Fibroblast of lung (primary cell): ENCODE measurements around the gene ABHD16A. TPM values are rescaled to one million over a fixed set of nuclear protein-coding genes. Genes with fewer than 3 reads are reported as not detected.

Experiments
- DNase-seq, 2 donors: peaks; one replicate each; pipeline versions ENCODE4 v3.0.0 to v3.0.0-alpha.2; 2010; ENCODE audit warnings: low read depth in 2 of 2
- H2AFZ ChIP-seq: 2 replicates; pipeline ENCODE4 v1.5.1; 2012; ENCODE audit warnings: low read length, control low read depth, inconsistent platforms
- H3K27ac ChIP-seq: 2 replicates; pipeline ENCODE4 v1.5.1; 2011; ENCODE audit warnings: low read length, control low read depth; ENCODE audit not compliant: insufficient read depth
- H3K27me3 ChIP-seq: 2 replicates; pipeline ENCODE4 v1.5.1; 2011; ENCODE audit warnings: mild to moderate bottlenecking, low read length; ENCODE audit not compliant: control insufficient read depth, insufficient read depth
- H3K36me3 ChIP-seq: 2 replicates; pipeline ENCODE4 v1.5.1; 2011; ENCODE audit warnings: low read length; ENCODE audit not compliant: control insufficient read depth, insufficient read depth
- H3K4me1 ChIP-seq: 2 replicates; pipeline ENCODE4 v1.5.1; 2011; ENCODE audit warnings: low read length; ENCODE audit not compliant: control insufficient read depth, insufficient read depth; ENCODE audit errors: extremely low read depth
- H3K4me2 ChIP-seq: 2 replicates; pipeline ENCODE4 v1.5.1; 2011; ENCODE audit warnings: low read length, control low read depth; ENCODE audit not compliant: insufficient read depth; ENCODE audit errors: extremely low read depth
- H3K4me3 ChIP-seq, 4 experiments: fragments of 200-600 bp in 1 of 4; sonication (generic) in 1 of 4; replicated peaks in 1 of 4; 2 replicates each; pipeline ENCODE4 v1.5.1; 2011 to 2016; ENCODE audit warnings: low read length in 4 of 4, low read depth in 3 of 4, mild to moderate bottlenecking in 3 of 4, control low read depth in 2 of 4, inconsistent platforms in 1 of 4, mixed read lengths in 1 of 4; ENCODE audit not compliant: insufficient read depth in 1 of 4; ENCODE audit errors: control extremely low read depth in 1 of 4
- H3K79me2 ChIP-seq: 2 replicates; pipeline ENCODE4 v1.5.1; 2012; ENCODE audit warnings: mild to moderate bottlenecking, low read length, inconsistent platforms; ENCODE audit not compliant: control insufficient read depth, insufficient read depth
- H3K9ac ChIP-seq: 2 replicates; pipeline ENCODE4 v1.5.1; 2011; ENCODE audit warnings: mild to moderate bottlenecking, low read length, control low read depth; ENCODE audit not compliant: insufficient read depth
- H3K9me3 ChIP-seq: 2 replicates; pipeline ENCODE4 v1.5.1; 2012; ENCODE audit warnings: low read depth, low read length; ENCODE audit not compliant: control insufficient read depth, insufficient read depth
- H4K20me1 ChIP-seq: 2 replicates; pipeline ENCODE4 v1.5.1; 2011; ENCODE audit warnings: low read length; ENCODE audit not compliant: control insufficient read depth, insufficient read depth; ENCODE audit errors: extremely low read depth
- EZH2 ChIP-seq: IDR thresholded peaks from 2 replicates; pipeline ENCODE4 v1.5.1; 2012; ENCODE audit warnings: low read length, control low read depth, mild to moderate bottlenecking; ENCODE audit errors: missing control alignments
- polyA plus RNA-seq, 2 donors: library from polyadenylated mRNA; depleted of rRNA in 1 of 2; stranded (reverse) in 1 of 2; unstranded in 1 of 2; fragments of >200 nt; gene quantifications; 2 replicates each; pipeline ENCODE4 v1.2.1, GENCODE V29; 2011 to 2012; ENCODE audit warnings: missing spikeins in 1 of 2
- total RNA-seq: library from RNA; depleted of rRNA; stranded (reverse); fragments of >200 nt; gene quantifications from 2 replicates; pipeline ENCODE4 v1.2.1, GENCODE V29; 2014
- TF ChIP-seq, protein P1 (sequence below), 2 donors: IDR thresholded peaks in 1 of 2; conservative IDR thresholded peaks in 1 of 2; 1 replicate in 1 of 2; 2 replicates in 1 of 2; pipeline ENCODE4 v1.5.1; 2011 to 2012; ENCODE audit warnings: low read length in 2 of 2, control low read depth in 1 of 2, inconsistent platforms in 1 of 2, low read depth in 1 of 2, mild to moderate bottlenecking in 1 of 2

Gene ABHD16A
- total and polyA plus RNA-seq, 2 donors (not counting 1 experiment from before 2014, with no cell fraction given): 25.1 to 72.0 TPM

DNA sequence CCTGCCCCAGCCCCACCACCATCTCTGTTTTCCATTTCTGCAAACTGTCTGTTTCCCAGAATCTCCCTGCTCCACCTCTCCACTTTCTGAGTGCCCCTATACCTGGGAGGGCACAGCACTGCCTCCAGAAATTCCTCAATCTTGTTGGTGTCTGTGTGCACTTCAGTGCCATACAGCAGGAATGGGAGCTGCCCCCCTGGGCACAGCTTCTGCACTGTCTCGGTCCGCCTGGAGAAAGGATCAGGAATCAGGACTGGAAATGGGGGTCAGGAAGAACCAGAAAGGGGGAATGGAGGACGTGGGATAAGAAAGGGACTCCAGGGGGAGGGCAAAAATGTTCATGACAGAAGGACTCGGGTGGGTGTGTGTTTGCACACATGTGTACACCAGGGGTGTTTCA, 30.6 kb upstream of the ABHD16A start:
- Histone ChIP-seq H3K9ac (no peak overlapping the region), H3K27ac (peak overlapping the region; percentile 88), H3K79me2 (peaks cover 50% of the 10 kb centered on the region), H3K27me3 (no peaks in the 10 kb centered on the region), H3K4me3 (peak overlapping the region; percentile 8 to 99 (median 94)), H3K36me3 (peaks cover 24% of the 10 kb centered on the region), H3K9me3 (no peaks in the 10 kb centered on the region), H2AFZ (no peak overlapping the region), H3K4me2 (peak overlapping the region; percentile 97), H3K4me1 (peaks cover 33% of the 10 kb centered on the region), H4K20me1 (no peaks in the 10 kb centered on the region)
- DNase-seq: no peak
- no peak for TF ChIP-seq EZH2
- TF ChIP-seq, protein P1, sequence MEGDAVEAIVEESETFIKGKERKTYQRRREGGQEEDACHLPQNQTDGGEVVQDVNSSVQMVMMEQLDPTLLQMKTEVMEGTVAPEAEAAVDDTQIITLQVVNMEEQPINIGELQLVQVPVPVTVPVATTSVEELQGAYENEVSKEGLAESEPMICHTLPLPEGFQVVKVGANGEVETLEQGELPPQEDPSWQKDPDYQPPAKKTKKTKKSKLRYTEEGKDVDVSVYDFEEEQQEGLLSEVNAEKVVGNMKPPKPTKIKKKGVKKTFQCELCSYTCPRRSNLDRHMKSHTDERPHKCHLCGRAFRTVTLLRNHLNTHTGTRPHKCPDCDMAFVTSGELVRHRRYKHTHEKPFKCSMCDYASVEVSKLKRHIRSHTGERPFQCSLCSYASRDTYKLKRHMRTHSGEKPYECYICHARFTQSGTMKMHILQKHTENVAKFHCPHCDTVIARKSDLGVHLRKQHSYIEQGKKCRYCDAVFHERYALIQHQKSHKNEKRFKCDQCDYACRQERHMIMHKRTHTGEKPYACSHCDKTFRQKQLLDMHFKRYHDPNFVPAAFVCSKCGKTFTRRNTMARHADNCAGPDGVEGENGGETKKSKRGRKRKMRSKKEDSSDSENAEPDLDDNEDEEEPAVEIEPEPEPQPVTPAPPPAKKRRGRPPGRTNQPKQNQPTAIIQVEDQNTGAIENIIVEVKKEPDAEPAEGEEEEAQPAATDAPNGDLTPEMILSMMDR (conservative IDR thresholded peaks at IDR 0.05 in 1 of 2, IDR thresholded peaks at IDR 0.05 in 1 of 2; ENCODE audit: low read depth in 1 of 2, low read length in 2 of 2): no peak

DNA sequence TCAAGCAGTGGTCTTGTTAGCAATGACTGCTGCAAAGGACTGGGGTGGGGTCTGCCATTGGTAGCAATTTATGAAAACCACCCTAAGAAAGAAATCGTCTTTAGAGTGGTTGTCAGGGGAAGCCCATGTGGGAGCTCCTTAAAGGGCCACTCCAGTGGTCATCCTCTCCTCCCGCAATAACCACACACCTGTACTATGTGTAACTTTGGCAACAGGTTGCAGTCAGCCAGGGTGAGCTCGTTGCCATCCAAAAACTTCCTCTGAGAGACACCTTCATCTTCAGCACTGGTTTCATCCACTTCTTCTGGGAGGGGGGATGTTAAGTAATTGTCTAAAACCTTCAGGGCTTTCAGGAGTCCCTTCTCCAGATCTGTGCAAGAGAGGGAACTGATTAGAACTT, 28.9 kb upstream of the ABHD16A start:
- no peaks in the 10 kb centered on the region for H3K9me3 ChIP-seq
- H3K36me3 ChIP-seq: peaks cover 30% of the 10 kb centered on the region
- no peaks in the 10 kb centered on the region for H3K27me3 ChIP-seq
- H3K27ac ChIP-seq: no peak overlapping the region
- no peak overlapping the region for H3K4me2 ChIP-seq
- H3K79me2 ChIP-seq: peaks cover 51% of the 10 kb centered on the region
- no peak overlapping the region for H2AFZ ChIP-seq
- no peaks in the 10 kb centered on the region for H4K20me1 ChIP-seq
- TF ChIP-seq, protein P1 (conservative IDR thresholded peaks at IDR 0.05 in 1 of 2, IDR thresholded peaks at IDR 0.05 in 1 of 2; ENCODE audit: low read depth in 1 of 2, low read length in 2 of 2): no peak
- TF ChIP-seq EZH2: no peak
- no peak overlapping the region for H3K9ac ChIP-seq
- no peak overlapping the region for H3K4me3 ChIP-seq
- DNase-seq: no peak
- H3K4me1 ChIP-seq: peaks cover 23% of the 10 kb centered on the region

GRCh38 chr6:31730631-31731086, 27.5 kb upstream of the ABHD16A start:
- no peaks in the 10 kb centered on the region for H3K9me3 ChIP-seq
- DNase-seq: no peak
- H3K9ac ChIP-seq: no peak overlapping the region
- H3K4me2 ChIP-seq: peak overlapping the region; percentile 99
- no peaks in the 10 kb centered on the region for H4K20me1 ChIP-seq
- peaks cover 19% of the 10 kb centered on the region for H3K4me1 ChIP-seq
- peak overlapping the region in 3 of 4 experiments; percentile 19 to 96 (median 68) for H3K4me3 ChIP-seq
- H3K27ac ChIP-seq: peak overlapping the region; percentile 76
- H3K27me3 ChIP-seq: no peaks in the 10 kb centered on the region
- peaks cover 38% of the 10 kb centered on the region for H3K79me2 ChIP-seq
- peaks cover 34% of the 10 kb centered on the region for H3K36me3 ChIP-seq
- H2AFZ ChIP-seq: no peak overlapping the region
- TF ChIP-seq EZH2: no peak
- TF ChIP-seq, protein P1 (conservative IDR thresholded peaks at IDR 0.05 in 1 of 2, IDR thresholded peaks at IDR 0.05 in 1 of 2; ENCODE audit: low read depth in 1 of 2, low read length in 2 of 2): no peak
